HCT116 (cell line): Measurements from ENCODE around the gene LAMC2. TPM values are rescaled to one million over a fixed set of nuclear protein-coding genes. Genes with fewer than 3 reads are reported as not detected.

Experiments
- ATAC-seq: fragments of 200-7000 bp; cut with Tn5 transposase; 2 replicates; pipeline ENCODE4 v1.9.1; 2020; ENCODE audit warnings: mild to moderate bottlenecking, moderate library complexity
- BruUV-seq: library from RNA; stranded (reverse); fragments of 400-500 nt; replicated peaks from 2 replicates; lab custom pipeline; 2021; lab: Mats Ljungman, UMichigan
- CTCF ChIA-PET: fragments of 300-600 bp; sonication (Branson Sonifier 250); formaldehyde crosslinking; loops from one replicate; lab custom pipeline; 2021; ENCODE audit warnings: antibody characterized with exemption; lab: Charles Lee
- POLR2A ChIA-PET: fragments of 300-600, 350-600 bp; sonication (Branson Sonifier 250); formaldehyde crosslinking; loops from one replicate; lab custom pipeline; 2021; ENCODE audit warnings: antibody characterized with exemption; lab: Charles Lee
- RAD21 ChIA-PET, 2 experiments: fragments of 300-600 bp; sonication (Branson Sonifier 250); formaldehyde crosslinking; loops; one replicate each; lab custom pipeline; 2023; ENCODE audit warnings: low total read pairs in 2 of 2; ENCODE audit not compliant: uncharacterized antibody in 2 of 2, unreplicated experiment in 2 of 2, low non-redundant PET in 1 of 2; lab: Charles Lee
- DNase-seq: peaks from one replicate; pipeline ENCODE4 v3.0.0-alpha.2; 2010; ENCODE audit warnings: low read depth, low spot score
- H2AFZ ChIP-seq: fragments of 200-600 bp; shearing (Covaris generic), sonication (generic); 2 replicates; pipeline ENCODE4 v1.6.1; 2017; ENCODE audit warnings: low read depth, mixed run types, mixed read lengths, antibody characterized with exemption, low read length; ENCODE audit not compliant: poor library complexity, severe bottlenecking
- H3K27ac ChIP-seq: 2 replicates; pipeline ENCODE4 v1.5.1; 2012; ENCODE audit warnings: low read depth, low read length
- H3K27me3 ChIP-seq: fragments of 200-600 bp; sonication (generic); 2 replicates; pipeline ENCODE4 v1.6.1; 2016; ENCODE audit warnings: mixed run types, low read length, mixed read lengths; ENCODE audit not compliant: insufficient read depth
- H3K36me3 ChIP-seq, 2 experiments: fragments of 200-500 bp in 1 of 2; fragments of 200-600 bp in 1 of 2; sonication (Bioruptor generic) in 1 of 2; sonication (generic) in 1 of 2; 2 replicates each; pipeline versions ENCODE4 v1.5.1 to v1.6.1; 2014 to 2016; ENCODE audit warnings: low read length in 2 of 2, inconsistent platforms in 1 of 2, mixed read lengths in 1 of 2, mixed run types in 1 of 2; ENCODE audit not compliant: insufficient read depth in 2 of 2, control insufficient read depth in 1 of 2
- H3K4me1 ChIP-seq, 2 experiments: fragments of 200-600 bp in 1 of 2; sonication (generic) in 1 of 2; 2 replicates each; pipeline versions ENCODE4 v1.5.1 to v1.6.1; 2012 to 2017; ENCODE audit warnings: low read length in 2 of 2, inconsistent platforms in 1 of 2, mild to moderate bottlenecking in 1 of 2, mixed read lengths in 1 of 2, mixed run types in 1 of 2, moderate library complexity in 1 of 2; ENCODE audit not compliant: insufficient read depth in 2 of 2, control insufficient read depth in 1 of 2
- H3K4me2 ChIP-seq: fragments of 200-600 bp; sonication (generic); 2 replicates; pipeline ENCODE4 v1.6.1; 2017; ENCODE audit warnings: mixed run types, low read length, mixed read lengths
- H3K4me3 ChIP-seq, 2 experiments: fragments of 200-600 bp in 1 of 2; sonication (generic) in 1 of 2; replicated peaks in 1 of 2; 2 replicates each; pipeline ENCODE4 v1.5.1; 2011 to 2016; ENCODE audit warnings: low read length in 2 of 2, control low read depth in 1 of 2, low read depth in 1 of 2, mild to moderate bottlenecking in 1 of 2, mixed read lengths in 1 of 2, mixed run types in 1 of 2
- H3K79me2 ChIP-seq: fragments of 200-600 bp; sonication (generic); 2 replicates; pipeline ENCODE4 v1.6.1; 2017; ENCODE audit warnings: mild to moderate bottlenecking, mixed run types, low read length, moderate library complexity, mixed read lengths; ENCODE audit not compliant: insufficient read depth
- H3K9ac ChIP-seq: fragments of 200-600 bp; sonication (generic); 2 replicates; pipeline ENCODE4 v1.6.1; 2016; ENCODE audit warnings: low read length, mixed read lengths
- H3K9me2 ChIP-seq: fragments of 200-600 bp; sonication (generic), shearing (Covaris generic); 2 replicates; pipeline ENCODE4 v1.6.1; 2017; ENCODE audit warnings: mixed run types, mild to moderate bottlenecking, moderate library complexity; ENCODE audit not compliant: insufficient read depth
- H3K9me3 ChIP-seq, 2 experiments: fragments of 200-500 bp in 1 of 2; fragments of 200-600 bp in 1 of 2; sonication (Bioruptor generic) in 1 of 2; sonication (generic) in 1 of 2; 2 replicates each; pipeline ENCODE4 v1.6.1; 2014 to 2017; ENCODE audit warnings: low read length in 2 of 2, mixed read lengths in 2 of 2, inconsistent platforms in 1 of 2, low read depth in 1 of 2, mild to moderate bottlenecking in 1 of 2, mixed run types in 1 of 2, moderate library complexity in 1 of 2; ENCODE audit not compliant: control insufficient read depth in 1 of 2, insufficient read depth in 1 of 2
- H4K20me1 ChIP-seq: fragments of 200-600 bp; sonication (generic), shearing (Covaris generic); 2 replicates; pipeline ENCODE4 v1.6.1; 2017; ENCODE audit warnings: mixed run types, mild to moderate bottlenecking, moderate library complexity; ENCODE audit not compliant: insufficient read depth
- EGR1 ChIP-seq: IDR thresholded peaks from 2 replicates; pipeline ENCODE4 v1.6.1; 2012; ENCODE audit warnings: low read depth
- POLR2AphosphoS5 ChIP-seq: IDR thresholded peaks from 2 replicates; pipeline ENCODE4 v1.6.1; 2011; ENCODE audit warnings: mild to moderate bottlenecking, low read depth, low read length, moderate library complexity
- RAD21 ChIP-seq: IDR thresholded peaks from 2 replicates; pipeline ENCODE4 v1.6.1; 2012; ENCODE audit warnings: low read depth, mild to moderate bottlenecking
- SIN3A ChIP-seq: IDR thresholded peaks from 2 replicates; pipeline ENCODE4 v1.6.1; 2012; ENCODE audit warnings: low read depth
- SP1 ChIP-seq: IDR thresholded peaks from 2 replicates; pipeline ENCODE4 v1.6.1; 2012; ENCODE audit warnings: low read depth
- SRF ChIP-seq: IDR thresholded peaks from 2 replicates; pipeline ENCODE4 v1.6.1; 2012; ENCODE audit warnings: low read depth
- TCF7L2 ChIP-seq: IDR thresholded peaks from 2 replicates; pipeline ENCODE4 v1.7.0; 2011; ENCODE audit warnings: borderline replicate concordance, inconsistent platforms; ENCODE audit not compliant: insufficient read depth, insufficient read length; ENCODE audit errors: extremely low read depth
- ZFX ChIP-seq: fragments of 450-650 bp; IDR thresholded peaks from 2 replicates; pipeline ENCODE4 v1.6.1; 2017
- ZNF274 ChIP-seq: fragments of 200-500 bp; sonication (Bioruptor generic); IDR thresholded peaks from 2 replicates; pipeline ENCODE4 v1.6.1; 2014; ENCODE audit warnings: mild to moderate bottlenecking, low read depth, low read length, inconsistent platforms
- intact Hi-C: fragments of 100-400 bp; cut with micrococcal nuclease; formaldehyde crosslinking; loops from 2 replicates; pipeline ENCODE4 v1.10.0; 2022
- total RNA-seq: library from RNA; stranded (reverse); gene quantifications from one replicate; pipeline ENCODE4 v1.2.1, GENCODE V29; 2021; ENCODE audit not compliant: unreplicated experiment
- TF ChIP-seq, protein P1 (sequence below): IDR thresholded peaks from 2 replicates; pipeline ENCODE4 v1.6.1; 2012; ENCODE audit warnings: low read depth
- TF ChIP-seq, protein P2 (sequence below): IDR thresholded peaks from 2 replicates; pipeline ENCODE4 v1.6.1; 2012
- TF ChIP-seq, protein P3 (sequence below), 3 experiments: fragments of 200-600 bp in 1 of 3; sonication (generic) in 1 of 3; IDR thresholded peaks in 2 of 3; conservative IDR thresholded peaks in 1 of 3; 2 replicates each; pipeline ENCODE4 v1.5.1; 2012 to 2017; ENCODE audit warnings: low read depth in 2 of 3, low read length in 2 of 3, antibody characterized with exemption in 1 of 3, borderline replicate concordance in 1 of 3, control low read depth in 1 of 3, mild to moderate bottlenecking in 1 of 3, mixed read lengths in 1 of 3, mixed run types in 1 of 3, moderate library complexity in 1 of 3; ENCODE audit not compliant: insufficient read depth in 1 of 3
- TF ChIP-seq, protein P4 (sequence below): IDR thresholded peaks from 2 replicates; pipeline ENCODE4 v1.6.1; 2012

LAMC2 gene
- total RNA-seq, 1 experiment from 2014 or later: 22.2 TPM

DNA sequence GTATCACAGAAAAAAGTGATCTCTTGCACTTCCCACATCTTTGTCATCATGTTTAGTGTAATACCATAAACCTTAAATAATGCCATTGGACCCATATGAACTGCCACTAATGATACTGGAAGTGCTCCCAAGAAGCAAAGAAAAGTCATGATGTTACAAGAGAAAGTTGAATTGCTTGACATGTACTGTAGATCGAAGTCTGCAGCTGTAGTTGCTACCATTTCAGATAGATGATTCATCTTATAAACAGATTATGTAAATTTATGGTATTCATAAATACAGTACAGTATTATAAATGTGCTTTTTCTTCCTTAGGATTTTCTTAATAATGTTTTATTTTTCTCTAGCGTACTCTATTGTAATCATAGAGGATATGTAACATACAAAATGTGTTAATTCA is 30.1 kb upstream of the LAMC2 start:
- Histone ChIP-seq H3K4me2 (no peak overlapping the region), H3K27me3 (no peaks in the 10 kb centered on the region), H3K27ac (no peak overlapping the region), H3K4me3 (no peak overlapping the region), H3K9me2 (no peaks in the 10 kb centered on the region), H3K4me1 (peaks cover 9 to 24% of the 10 kb centered on the region in 2 experiments), H3K9me3 (no peaks in the 10 kb centered on the region), H3K36me3 (no peaks in the 10 kb centered on the region), H3K79me2 (no peaks in the 10 kb centered on the region)
- intact Hi-C loops: no loop called here
- ChIA-PET RAD21 (no interaction called here), CTCF (no interaction called here)
- DNase-seq: no peak
- no TSS peak for BruUV-seq
- TF ChIP-seq SRF: no peak
- TF ChIP-seq SP1: no peak
- TF ChIP-seq TCF7L2: no peak
- no peak for TF ChIP-seq ZFX
- TF ChIP-seq SIN3A: no peak
- TF ChIP-seq POLR2AphosphoS5: no peak
- TF ChIP-seq ZNF274: no peak
- TF ChIP-seq RAD21: no peak
- TF ChIP-seq, protein P1, sequence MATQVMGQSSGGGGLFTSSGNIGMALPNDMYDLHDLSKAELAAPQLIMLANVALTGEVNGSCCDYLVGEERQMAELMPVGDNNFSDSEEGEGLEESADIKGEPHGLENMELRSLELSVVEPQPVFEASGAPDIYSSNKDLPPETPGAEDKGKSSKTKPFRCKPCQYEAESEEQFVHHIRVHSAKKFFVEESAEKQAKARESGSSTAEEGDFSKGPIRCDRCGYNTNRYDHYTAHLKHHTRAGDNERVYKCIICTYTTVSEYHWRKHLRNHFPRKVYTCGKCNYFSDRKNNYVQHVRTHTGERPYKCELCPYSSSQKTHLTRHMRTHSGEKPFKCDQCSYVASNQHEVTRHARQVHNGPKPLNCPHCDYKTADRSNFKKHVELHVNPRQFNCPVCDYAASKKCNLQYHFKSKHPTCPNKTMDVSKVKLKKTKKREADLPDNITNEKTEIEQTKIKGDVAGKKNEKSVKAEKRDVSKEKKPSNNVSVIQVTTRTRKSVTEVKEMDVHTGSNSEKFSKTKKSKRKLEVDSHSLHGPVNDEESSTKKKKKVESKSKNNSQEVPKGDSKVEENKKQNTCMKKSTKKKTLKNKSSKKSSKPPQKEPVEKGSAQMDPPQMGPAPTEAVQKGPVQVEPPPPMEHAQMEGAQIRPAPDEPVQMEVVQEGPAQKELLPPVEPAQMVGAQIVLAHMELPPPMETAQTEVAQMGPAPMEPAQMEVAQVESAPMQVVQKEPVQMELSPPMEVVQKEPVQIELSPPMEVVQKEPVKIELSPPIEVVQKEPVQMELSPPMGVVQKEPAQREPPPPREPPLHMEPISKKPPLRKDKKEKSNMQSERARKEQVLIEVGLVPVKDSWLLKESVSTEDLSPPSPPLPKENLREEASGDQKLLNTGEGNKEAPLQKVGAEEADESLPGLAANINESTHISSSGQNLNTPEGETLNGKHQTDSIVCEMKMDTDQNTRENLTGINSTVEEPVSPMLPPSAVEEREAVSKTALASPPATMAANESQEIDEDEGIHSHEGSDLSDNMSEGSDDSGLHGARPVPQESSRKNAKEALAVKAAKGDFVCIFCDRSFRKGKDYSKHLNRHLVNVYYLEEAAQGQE: no peak
- TF ChIP-seq, protein P2, sequence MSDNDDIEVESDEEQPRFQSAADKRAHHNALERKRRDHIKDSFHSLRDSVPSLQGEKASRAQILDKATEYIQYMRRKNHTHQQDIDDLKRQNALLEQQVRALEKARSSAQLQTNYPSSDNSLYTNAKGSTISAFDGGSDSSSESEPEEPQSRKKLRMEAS: no peak
- TF ChIP-seq, protein P3, sequence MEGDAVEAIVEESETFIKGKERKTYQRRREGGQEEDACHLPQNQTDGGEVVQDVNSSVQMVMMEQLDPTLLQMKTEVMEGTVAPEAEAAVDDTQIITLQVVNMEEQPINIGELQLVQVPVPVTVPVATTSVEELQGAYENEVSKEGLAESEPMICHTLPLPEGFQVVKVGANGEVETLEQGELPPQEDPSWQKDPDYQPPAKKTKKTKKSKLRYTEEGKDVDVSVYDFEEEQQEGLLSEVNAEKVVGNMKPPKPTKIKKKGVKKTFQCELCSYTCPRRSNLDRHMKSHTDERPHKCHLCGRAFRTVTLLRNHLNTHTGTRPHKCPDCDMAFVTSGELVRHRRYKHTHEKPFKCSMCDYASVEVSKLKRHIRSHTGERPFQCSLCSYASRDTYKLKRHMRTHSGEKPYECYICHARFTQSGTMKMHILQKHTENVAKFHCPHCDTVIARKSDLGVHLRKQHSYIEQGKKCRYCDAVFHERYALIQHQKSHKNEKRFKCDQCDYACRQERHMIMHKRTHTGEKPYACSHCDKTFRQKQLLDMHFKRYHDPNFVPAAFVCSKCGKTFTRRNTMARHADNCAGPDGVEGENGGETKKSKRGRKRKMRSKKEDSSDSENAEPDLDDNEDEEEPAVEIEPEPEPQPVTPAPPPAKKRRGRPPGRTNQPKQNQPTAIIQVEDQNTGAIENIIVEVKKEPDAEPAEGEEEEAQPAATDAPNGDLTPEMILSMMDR (IDR thresholded peaks at IDR 0.05 in 2 of 3, conservative IDR thresholded peaks at IDR 0.05 in 1 of 3; ENCODE audit: borderline replicate concordance in 1 of 3, insufficient read depth in 1 of 3, low read depth in 2 of 3, low read length in 2 of 3): no peak
- TF ChIP-seq, protein P4, sequence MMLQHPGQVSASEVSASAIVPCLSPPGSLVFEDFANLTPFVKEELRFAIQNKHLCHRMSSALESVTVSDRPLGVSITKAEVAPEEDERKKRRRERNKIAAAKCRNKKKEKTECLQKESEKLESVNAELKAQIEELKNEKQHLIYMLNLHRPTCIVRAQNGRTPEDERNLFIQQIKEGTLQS: no peak
- no peak for TF ChIP-seq EGR1
- TF ChIP-seq, all 23 proteins: peak for 0
- Histone ChIP-seq H3K9ac (no peak overlapping the region), H2AFZ (no peak overlapping the region), H4K20me1 (no peaks in the 10 kb centered on the region)
- no peak for ATAC-seq
- POLR2A ChIA-PET: no interaction called here
